Pancreas (tissue), 10 donors: ENCODE data around the gene FAM124A. TPM values are rescaled to one million over a fixed set of nuclear protein-coding genes. Genes with fewer than 3 reads are reported as not detected.

ENCODE experiments used
- ATAC-seq, 4 donors: fragments of 200-7000 bp; cut with Tn5 transposase; one replicate each; pipeline versions ENCODE4 v1.8.0 to v1.9.1; 2020; ENCODE audit warnings: mild to moderate bottlenecking in 4 of 4, moderate library complexity in 4 of 4
- DNase-seq, 6 donors: peaks; one replicate each; pipeline ENCODE4 v3.0.0-alpha.2; 2020
- FAIRE-seq: peaks from 2 replicates; lab custom pipeline; 2012; peaks lifted over from hg19 to GRCh38; lab: Jason Lieb, UNC
- H3K27ac ChIP-seq, 4 donors: fragments of 200-600 bp; sonication (generic); 1 replicate in 3 of 4; 2 replicates in 1 of 4; pipeline versions ENCODE4 v1.5.0 to v1.8.0; 2020
- H3K27me3 ChIP-seq, 4 donors: fragments of 200-600 bp; one replicate each; pipeline ENCODE4 v1.8.0; 2021
- H3K36me3 ChIP-seq, 3 donors: fragments of 200-600 bp; sonication (generic) in 1 of 3; one replicate each; pipeline versions ENCODE4 v1.5.0 to v1.8.0; 2020 to 2021
- H3K4me1 ChIP-seq, 3 donors: fragments of 200-600 bp; one replicate each; pipeline ENCODE4 v1.8.0; 2021
- H3K4me3 ChIP-seq, 4 donors: fragments of 200-600 bp; sonication (generic) in 2 of 4; one replicate each; pipeline versions ENCODE4 v1.5.0 to v1.8.0; 2020 to 2021
- H3K9me3 ChIP-seq, 4 donors: fragments of 200-600 bp; one replicate each; pipeline ENCODE4 v1.8.0; 2021
- CTCF ChIP-seq, 4 donors: fragments of 200-600 bp; sonication (generic) in 3 of 4; IDR thresholded peaks; one replicate each; pipeline versions ENCODE4 v1.5.0 to v1.8.0; 2021; ENCODE audit warnings: antibody characterized with exemption in 4 of 4
- WGBS, 2 donors: extraction: QIAGEN DNeasy Blood & Tissue Kit; methylation state at CpG; one replicate each; pipeline ENCODE4 v1.1.7; 2013; 5-methylcytosine and 5-hydroxymethylcytosine counted together
- intact Hi-C, 3 donors: fragments of 100-400 bp; cut with DNase I; formaldehyde crosslinking; loops; one replicate each; pipeline versions ENCODE4 v1.11.1 to v1.14.2; 2022
- polyA plus RNA-seq, 2 donors: library from polyadenylated mRNA; stranded (reverse); fragments of 200-250 nt; gene quantifications; one replicate each; pipeline ENCODE4 v1.2.3, GENCODE V29; 2013
- total RNA-seq, 6 donors: library from RNA; stranded (reverse); fragmentation: NEBNext Ultra II Directional in 4 of 6; extraction: Animal tissue kit (Norgen Biotek cat#: 25700) in 4 of 6; gene quantifications; one replicate each; pipeline versions ENCODE4 v1.2.1 to v1.2.4, GENCODE V29; 2021 to 2023
- donor health status: healthy with polysubstance abuse.
- donor health status: DM: no; HTN: no; CAD: no; lungs with moderate emphysema.
- donor health status: DM: no; HTN: no; CAD: no.
- donor health status: control.
- donor health status: control.
- donor health status: Bipolar disorder and iron deficiency.
- donor health status: DM: yes; HTN: yes; CAD: no.
- donor health status: DM: no; HTN: no; CAD: no.
- donor health status: DM: no; HTN: no; CAD: no.
- donor health status: DM: yes; HTN: yes; CAD: no.

FAM124A gene
- total and polyA plus RNA-seq, 8 donors, result 0.47 to 1.6 (median 0.77) TPM

GRCh38 chr13:51202477-51203046 lies 19.6 kb upstream of the FAM124A start:
- Histone ChIP-seq H3K27me3 (no peaks in the 10 kb centered on the region), H3K4me1 (no peaks in the 10 kb centered on the region), H3K9me3 (no peaks in the 10 kb centered on the region), H3K27ac (no peak overlapping the region), H3K4me3 (no peak overlapping the region), H3K36me3 (no peaks in the 10 kb centered on the region)
- intact Hi-C loops, result no loop called here
- ATAC-seq, result no peak
- WGBS, 2 donors, result 94 to 96% methylated on average over 2 of the region's 2 CpGs
- no peak for DNase-seq
- TF ChIP-seq CTCF (IDR thresholded peaks at IDR 0.05), result no peak
- no peak for FAIRE-seq

GRCh38 chr13:51206584-51206983 lies 15.6 kb upstream of the FAM124A start:
- Histone ChIP-seq H3K27ac (no peak overlapping the region), H3K36me3 (no peaks in the 10 kb centered on the region), H3K9me3 (no peaks in the 10 kb centered on the region), H3K4me3 (no peak overlapping the region), H3K27me3 (no peaks in the 10 kb centered on the region), H3K4me1 (no peaks in the 10 kb centered on the region)
- FAIRE-seq (no peak), DNase-seq (no peak), ATAC-seq (no peak)
- intact Hi-C loops, result no loop called here
- TF ChIP-seq CTCF (IDR thresholded peaks at IDR 0.05), result no peak
- WGBS, 2 donors, result 95 to 100% methylated on average over 3 of the region's 3 CpGs

GRCh38 chr13:51207881-51208280 lies 14.3 kb upstream of the FAM124A start:
- Histone ChIP-seq H3K4me1 (no peaks in the 10 kb centered on the region), H3K4me3 (no peak overlapping the region), H3K27ac (no peak overlapping the region), H3K9me3 (no peaks in the 10 kb centered on the region), H3K36me3 (no peaks in the 10 kb centered on the region), H3K27me3 (no peaks in the 10 kb centered on the region)
- WGBS, 2 donors, result 46 to 53% methylated on average over 2 of the region's 2 CpGs
- no peak for TF ChIP-seq CTCF (IDR thresholded peaks at IDR 0.05)
- intact Hi-C loops, result no loop called here
- FAIRE-seq (no peak), ATAC-seq (no peak), DNase-seq (no peak)

GRCh38 chr13:51208716-51209115 lies 13.5 kb upstream of the FAM124A start:
- no peaks in the 10 kb centered on the region for H3K4me1 ChIP-seq
- intact Hi-C loops, result no loop called here
- no peak overlapping the region for H3K4me3 ChIP-seq
- no peak for DNase-seq
- 36 to 46% methylated on average over 4 of the region's 4 CpGs for WGBS, 2 donors
- no peak for FAIRE-seq
- ATAC-seq, result no peak
- no peak overlapping the region for H3K27ac ChIP-seq
- no peaks in the 10 kb centered on the region for H3K27me3 ChIP-seq
- H3K9me3 ChIP-seq, result no peaks in the 10 kb centered on the region
- TF ChIP-seq CTCF (IDR thresholded peaks at IDR 0.05), result no peak
- no peaks in the 10 kb centered on the region for H3K36me3 ChIP-seq

- no peaks in the 10 kb centered on the region for H3K4me1 ChIP-seq
- FAIRE-seq (no peak), ATAC-seq (no peak), DNase-seq (no peak)
- no peaks in the 10 kb centered on the region for H3K36me3 ChIP-seq
- no peaks in the 10 kb centered on the region for H3K27me3 ChIP-seq
- H3K9me3 ChIP-seq, result no peaks in the 10 kb centered on the region
- 61 to 74% methylated on average over 2 of the region's 2 CpGs for WGBS, 2 donors
- no peak overlapping the region for H3K27ac ChIP-seq
- H3K4me3 ChIP-seq, result no peak overlapping the region
- TF ChIP-seq CTCF (IDR thresholded peaks at IDR 0.05), result no peak
- intact Hi-C loops, result no loop called here
Measured at GRCh38 chr13:51211910-51212309, 10.3 kb upstream of the FAM124A start.
